SU-DHL-6 (cell line): ENCODE results near the gene NAV3.

Experiments used
- EZH2phosphoT487 ChIP-seq: fragments of 200-600 bp; sonication (generic), shearing (Covaris generic); conservative IDR thresholded peaks from 2 replicates; pipeline ENCODE4 v1.6.1; 2018; ENCODE audit warnings: mild to moderate bottlenecking, antibody characterized with exemption, low read length, moderate library complexity, mixed read lengths
- TF ChIP-seq, protein P1 (sequence below): fragments of 200-600 bp; sonication (generic); IDR thresholded peaks from one replicate; pipeline ENCODE4 v1.5.1; 2017; ENCODE audit warnings: antibody characterized with exemption, mild to moderate bottlenecking, low read length, moderate library complexity; ENCODE audit not compliant: insufficient read depth, poor library complexity, severe bottlenecking

GRCh38 chr12:78240827-78241226 is 410.1 kb downstream of the NAV3 start:
- TF ChIP-seq, protein P1, sequence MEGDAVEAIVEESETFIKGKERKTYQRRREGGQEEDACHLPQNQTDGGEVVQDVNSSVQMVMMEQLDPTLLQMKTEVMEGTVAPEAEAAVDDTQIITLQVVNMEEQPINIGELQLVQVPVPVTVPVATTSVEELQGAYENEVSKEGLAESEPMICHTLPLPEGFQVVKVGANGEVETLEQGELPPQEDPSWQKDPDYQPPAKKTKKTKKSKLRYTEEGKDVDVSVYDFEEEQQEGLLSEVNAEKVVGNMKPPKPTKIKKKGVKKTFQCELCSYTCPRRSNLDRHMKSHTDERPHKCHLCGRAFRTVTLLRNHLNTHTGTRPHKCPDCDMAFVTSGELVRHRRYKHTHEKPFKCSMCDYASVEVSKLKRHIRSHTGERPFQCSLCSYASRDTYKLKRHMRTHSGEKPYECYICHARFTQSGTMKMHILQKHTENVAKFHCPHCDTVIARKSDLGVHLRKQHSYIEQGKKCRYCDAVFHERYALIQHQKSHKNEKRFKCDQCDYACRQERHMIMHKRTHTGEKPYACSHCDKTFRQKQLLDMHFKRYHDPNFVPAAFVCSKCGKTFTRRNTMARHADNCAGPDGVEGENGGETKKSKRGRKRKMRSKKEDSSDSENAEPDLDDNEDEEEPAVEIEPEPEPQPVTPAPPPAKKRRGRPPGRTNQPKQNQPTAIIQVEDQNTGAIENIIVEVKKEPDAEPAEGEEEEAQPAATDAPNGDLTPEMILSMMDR: no peak
- TF ChIP-seq EZH2phosphoT487: no peak
